Testis (tissue), 2 donors: ENCODE results near the gene DBN1.

Source experiments
- CTCF ChIP-seq, 3 experiments: fragments of 450-650 bp in 2 of 3; fragments of 200-600 bp in 1 of 3; sonication (generic) in 1 of 3; IDR thresholded peaks; one replicate each; pipeline ENCODE4 v1.5.1; 2016 to 2019; ENCODE audit warnings: antibody characterized with exemption in 3 of 3, mild to moderate bottlenecking in 2 of 3, moderate library complexity in 1 of 3
- POLR2A ChIP-seq: fragments of 450-650 bp; IDR thresholded peaks from one replicate; pipeline ENCODE4 v1.6.1; 2017; ENCODE audit warnings: antibody characterized with exemption, mild to moderate bottlenecking, moderate library complexity

- TF ChIP-seq POLR2A, result no peak
- TF ChIP-seq CTCF (IDR thresholded peaks at IDR 0.05), result no peak
Observed at GRCh38 chr5:177419046-177419445, 54.4 kb downstream of the DBN1 start.
